HEK293 (cell line): ENCODE results near the gene MYOCOS.
A peak's percentile ranks its signal among the peaks of the same experiment; 100 is the strongest.

Source experiments
- CTCF ChIA-PET: fragments of 350-600 bp; formaldehyde crosslinking; extraction: SDS; loops from one replicate; lab custom pipeline; 2021; ENCODE audit warnings: antibody characterized with exemption; lab: Yijun Ruan, JAX
- POLR2A ChIA-PET: fragments of 300-600 bp; formaldehyde crosslinking; extraction: SDS; loops from one replicate; lab custom pipeline; 2020; ENCODE audit warnings: antibody characterized with exemption, inconsistent platforms; lab: Yijun Ruan, JAX
- H3K27ac ChIP-seq: fragments of 200-500 bp; sonication (Bioruptor generic); 2 replicates; pipeline ENCODE4 v1.5.1; 2014; ENCODE audit warnings: low read depth, low read length, control low read depth, inconsistent platforms; ENCODE audit errors: extremely low read depth
- H3K36me3 ChIP-seq, 2 experiments: fragments of 200-500 bp in 1 of 2; sonication (Bioruptor generic) in 1 of 2; 1 replicate in 1 of 2; 2 replicates in 1 of 2; pipeline ENCODE4 v1.5.1; 2014 to 2017; ENCODE audit warnings: inconsistent platforms in 2 of 2, low read length in 2 of 2; ENCODE audit not compliant: control insufficient read depth in 2 of 2, insufficient read depth in 1 of 2
- H3K4me1 ChIP-seq: fragments of 200-500 bp; sonication (Bioruptor generic); 2 replicates; pipeline ENCODE4 v1.5.1; 2014; ENCODE audit warnings: mild to moderate bottlenecking, low read length, inconsistent platforms; ENCODE audit not compliant: control insufficient read depth, insufficient read depth
- H3K4me3 ChIP-seq: 2 replicates; pipeline ENCODE4 v1.5.1; 2011; ENCODE audit warnings: low read depth, mild to moderate bottlenecking, control low read depth, low read length, moderate library complexity
- H3K9me3 ChIP-seq: fragments of 200-500 bp; sonication (Bioruptor generic); 2 replicates; pipeline ENCODE4 v1.5.1; 2014; ENCODE audit warnings: low read depth, low read length, inconsistent platforms; ENCODE audit not compliant: control insufficient read depth, insufficient read depth
- EGR2 ChIP-seq: fragments of 450-650 bp; formaldehyde crosslinking; IDR thresholded peaks from 2 replicates; pipeline ENCODE4 v1.5.1; 2016; ENCODE audit warnings: low read depth, missing biosample characterization, missing genetic modification characterization
- FEZF1 ChIP-seq: fragments of 450-650 bp; formaldehyde crosslinking; IDR thresholded peaks from 2 replicates; pipeline ENCODE4 v1.5.1; 2016; ENCODE audit warnings: missing biosample characterization, missing genetic modification characterization
- IKZF3 ChIP-seq: fragments of 450-650 bp; IDR thresholded peaks from 2 replicates; pipeline ENCODE4 v1.5.0; 2018; ENCODE audit warnings: missing biosample characterization, mild to moderate bottlenecking, missing genetic modification characterization, moderate library complexity
- KLF10 ChIP-seq: fragments of 450-650 bp; IDR thresholded peaks from 2 replicates; pipeline ENCODE4 v1.5.1; 2018; ENCODE audit warnings: missing biosample characterization, mild to moderate bottlenecking, missing genetic modification characterization
- MEIS1 ChIP-seq: sonication (generic); formaldehyde crosslinking; IDR thresholded peaks from 2 replicates; pipeline ENCODE4 v1.8.1; 2022; ENCODE audit warnings: missing genetic modification reagents, mild to moderate bottlenecking, borderline replicate concordance
- OSR2 ChIP-seq: fragments of 450-650 bp; formaldehyde crosslinking; IDR thresholded peaks from 2 replicates; pipeline ENCODE4 v1.5.1; 2016; ENCODE audit warnings: missing biosample characterization, missing genetic modification characterization
- PRDM1 ChIP-seq: fragments of 450-650 bp; formaldehyde crosslinking; IDR thresholded peaks from 2 replicates; pipeline ENCODE4; 2016; ENCODE audit warnings: missing biosample characterization, missing genetic modification characterization
- SCRT1 ChIP-seq: fragments of 450-650 bp; formaldehyde crosslinking; IDR thresholded peaks from 2 replicates; pipeline ENCODE4 v1.5.1; 2016; ENCODE audit warnings: missing biosample characterization, missing genetic modification characterization, borderline replicate concordance
- TCF7L2 ChIP-seq: IDR thresholded peaks from 2 replicates; pipeline ENCODE4 v1.6.1; 2011; ENCODE audit warnings: low read depth, mild to moderate bottlenecking, inconsistent platforms, low read length, moderate library complexity, borderline replicate concordance
- TRIM28 ChIP-seq: IDR thresholded peaks from 2 replicates; pipeline ENCODE4 v1.6.1; 2011; ENCODE audit warnings: low read length, control low read depth, borderline replicate concordance
- ZBTB17 ChIP-seq: fragments of 450-650 bp; formaldehyde crosslinking; IDR thresholded peaks from 2 replicates; pipeline ENCODE4 v1.5.1; 2016; ENCODE audit warnings: missing biosample characterization, missing genetic modification characterization
- ZFP37 ChIP-seq: fragments of 450-650 bp; formaldehyde crosslinking; IDR thresholded peaks from 2 replicates; pipeline ENCODE4 v1.5.1; 2016; ENCODE audit warnings: missing biosample characterization, missing genetic modification characterization
- ZIC2 ChIP-seq: fragments of 450-650 bp; formaldehyde crosslinking; IDR thresholded peaks from 2 replicates; pipeline ENCODE4 v1.5.1; 2016; ENCODE audit warnings: missing biosample characterization, missing genetic modification characterization
- ZNF155 ChIP-seq: fragments of 450-650 bp; formaldehyde crosslinking; IDR thresholded peaks from 2 replicates; pipeline ENCODE4 v1.5.1; 2016; ENCODE audit warnings: missing biosample characterization, missing genetic modification characterization
- ZNF157 ChIP-seq: fragments of 450-650 bp; formaldehyde crosslinking; IDR thresholded peaks from 2 replicates; pipeline ENCODE4 v1.5.1; 2016; ENCODE audit warnings: missing biosample characterization, missing genetic modification characterization
- ZNF2 ChIP-seq: fragments of 450-650 bp; formaldehyde crosslinking; IDR thresholded peaks from 2 replicates; pipeline ENCODE4 v1.5.1; 2016; ENCODE audit warnings: missing biosample characterization, missing genetic modification characterization
- ZNF202 ChIP-seq: fragments of 450-650 bp; formaldehyde crosslinking; IDR thresholded peaks from 2 replicates; pipeline ENCODE4 v1.5.1; 2016; ENCODE audit warnings: missing biosample characterization, missing genetic modification characterization, borderline replicate concordance
- ZNF26 ChIP-seq: fragments of 450-650 bp; formaldehyde crosslinking; IDR thresholded peaks from 2 replicates; pipeline ENCODE4 v1.5.1; 2016; ENCODE audit warnings: missing biosample characterization, missing genetic modification characterization
- ZNF350 ChIP-seq: fragments of 450-650 bp; formaldehyde crosslinking; IDR thresholded peaks from 2 replicates; pipeline ENCODE4 v1.5.0; 2017; ENCODE audit warnings: missing biosample characterization, mild to moderate bottlenecking, missing genetic modification characterization
- ZNF362 ChIP-seq: fragments of 450-650 bp; formaldehyde crosslinking; IDR thresholded peaks from 2 replicates; pipeline ENCODE4 v1.5.1; 2016; ENCODE audit warnings: missing biosample characterization, missing genetic modification characterization
- ZNF501 ChIP-seq: fragments of 450-650 bp; formaldehyde crosslinking; IDR thresholded peaks from 2 replicates; pipeline ENCODE4 v1.5.1; 2016; ENCODE audit warnings: missing biosample characterization, missing genetic modification characterization
- ZNF580 ChIP-seq: fragments of 450-650 bp; formaldehyde crosslinking; IDR thresholded peaks from 2 replicates; pipeline ENCODE4 v1.5.1; 2016; ENCODE audit warnings: missing biosample characterization, missing genetic modification characterization
- ZNF600 ChIP-seq: fragments of 450-650 bp; formaldehyde crosslinking; IDR thresholded peaks from 2 replicates; pipeline ENCODE4 v1.5.1; 2016; ENCODE audit warnings: missing biosample characterization, missing genetic modification characterization
- ZNF768 ChIP-seq: fragments of 450-650 bp; formaldehyde crosslinking; IDR thresholded peaks from 2 replicates; pipeline ENCODE4 v1.5.1; 2018; ENCODE audit warnings: missing biosample characterization, mild to moderate bottlenecking, missing genetic modification characterization
- ZNF777 ChIP-seq: fragments of 450-650 bp; formaldehyde crosslinking; IDR thresholded peaks from 2 replicates; pipeline ENCODE4 v1.5.1; 2017; ENCODE audit warnings: missing biosample characterization, missing genetic modification characterization, borderline replicate concordance
- ZXDB ChIP-seq: fragments of 450-650 bp; formaldehyde crosslinking; IDR thresholded peaks from 2 replicates; pipeline ENCODE4 v1.5.1; 2016; ENCODE audit warnings: missing biosample characterization, missing genetic modification characterization

MYOCOS gene

GRCh38 chr1:171644805-171645483, 22.9 kb downstream of the MYOCOS start (continued):
- TF ChIP-seq ZNF157 (tag by site-specific recombination), result no peak
- TF ChIP-seq ZXDB (tag by site-specific recombination), result no peak
- peak; percentile 76; the same call in 1 of the 2 replicates for TF ChIP-seq ZFP37
- 0 out of 2 replicates have a peak, but pooled peaks have one; percentile 22 for TF ChIP-seq ZBTB17 (tag by site-specific recombination)
- peak; percentile 71; the same call in 1 of the 2 replicates for TF ChIP-seq TRIM28
- TF ChIP-seq ZNF202, result no peak
- TF ChIP-seq EGR2, result peak; percentile 49
- peak; percentile 85 for TF ChIP-seq ZNF2 (tag by site-specific recombination)
- TF ChIP-seq ZNF777 (tag by site-specific recombination), result no peak
- TF ChIP-seq ZNF580, result peak; percentile 89
- TF ChIP-seq FEZF1, result no peak
- no peak for TF ChIP-seq PRDM1 (tag by site-specific recombination)
- TF ChIP-seq MEIS1 (CRISPR knock-in tag), result no peak
- peak; percentile 58; the same call in 1 of the 2 replicates for TF ChIP-seq KLF10 (tag by site-specific recombination)
- no peak for TF ChIP-seq ZNF362
- 0 out of 2 replicates have a peak, but pooled peaks have one; percentile 7 for TF ChIP-seq IKZF3
- no peak for TF ChIP-seq OSR2
- peak; percentile 52; the same call in 1 of the 2 replicates for TF ChIP-seq TCF7L2
- 0 out of 2 replicates have a peak, but pooled peaks have one; percentile 53 for TF ChIP-seq ZNF501 (tag by site-specific recombination)
- TF ChIP-seq ZNF600 (tag by site-specific recombination), result peak; percentile 82
- TF ChIP-seq ZNF350 (tag by site-specific recombination), result no peak
- no peak for TF ChIP-seq ZNF155 (tag by site-specific recombination)

- TF ChIP-seq ZNF768, result peak; percentile 86
- no peak for TF ChIP-seq ZNF26
- peak; percentile 98 for TF ChIP-seq ZIC2
- TF ChIP-seq SCRT1 (tag by site-specific recombination), result no peak
- Histone ChIP-seq H3K4me3 (no peak overlapping the region), H3K4me1 (no peaks in the 10 kb centered on the region), H3K27ac (no peak overlapping the region), H3K9me3 (no peaks in the 10 kb centered on the region), H3K36me3 (no peaks in the 10 kb centered on the region)
- ChIA-PET POLR2A (interaction anchor here (0.8 kb wide), 1 partner anchor 408 kb away, joined by 6 read pairs; no protein-coding TSS in a partner anchor), CTCF (interaction anchor here (0.5 to 3.8 kb wide), 23 partner anchors 10 to 627 kb away, joined by 3 to 59 read pairs (median 4); partner anchors contain the start of genes METTL13 and VAMP4)
Observed at GRCh38 chr1:171645553-171646248, 23.7 kb downstream of the MYOCOS start.
